Subcutaneous abdominal adipose tissue (tissue), 5 donors: ENCODE data around the gene ASH1L.
"Not testable (repeated sequence)": the region's sequence is repeated elsewhere in the genome, so short reads cannot be mapped to it uniquely, and the experiment has no call there.

Experiments
- H3K27ac ChIP-seq: one replicate; pipeline ENCODE4 v1.7.0; 2013; ENCODE audit warnings: low read depth, mild to moderate bottlenecking, inconsistent platforms, low read length, moderate library complexity
- H3K27me3 ChIP-seq, 5 donors: one replicate each; pipeline ENCODE4 v1.7.0; 2013; ENCODE audit warnings: low read length in 5 of 5, inconsistent platforms in 1 of 5; ENCODE audit not compliant: control insufficient read depth in 5 of 5, insufficient read depth in 4 of 5
- H3K36me3 ChIP-seq, 5 donors: one replicate each; pipeline ENCODE4 v1.7.0; 2013; ENCODE audit warnings: low read length in 5 of 5; ENCODE audit not compliant: control insufficient read depth in 5 of 5, insufficient read depth in 5 of 5
- H3K4me1 ChIP-seq, 5 donors: one replicate each; pipeline ENCODE4 v1.7.0; 2013; ENCODE audit warnings: low read length in 5 of 5, mild to moderate bottlenecking in 3 of 5, moderate library complexity in 1 of 5; ENCODE audit not compliant: control insufficient read depth in 5 of 5, insufficient read depth in 5 of 5
- H3K4me3 ChIP-seq, 5 donors: one replicate each; pipeline ENCODE4 v1.7.0; 2013; ENCODE audit warnings: low read length in 5 of 5, low read depth in 1 of 5
- H3K9ac ChIP-seq, 5 donors: one replicate each; pipeline ENCODE4 v1.7.0; 2013; ENCODE audit warnings: low read length in 5 of 5, mild to moderate bottlenecking in 4 of 5, moderate library complexity in 3 of 5
- H3K9me3 ChIP-seq, 5 donors: one replicate each; pipeline ENCODE4 v1.7.0; 2013; ENCODE audit warnings: low read length in 5 of 5; ENCODE audit not compliant: control insufficient read depth in 5 of 5
- donor health status: healthy.
- donor health status: healthy.
- donor health status: healthy.
- donor health status: healthy.
- donor health status: healthy.

The ASH1L gene

DNA sequence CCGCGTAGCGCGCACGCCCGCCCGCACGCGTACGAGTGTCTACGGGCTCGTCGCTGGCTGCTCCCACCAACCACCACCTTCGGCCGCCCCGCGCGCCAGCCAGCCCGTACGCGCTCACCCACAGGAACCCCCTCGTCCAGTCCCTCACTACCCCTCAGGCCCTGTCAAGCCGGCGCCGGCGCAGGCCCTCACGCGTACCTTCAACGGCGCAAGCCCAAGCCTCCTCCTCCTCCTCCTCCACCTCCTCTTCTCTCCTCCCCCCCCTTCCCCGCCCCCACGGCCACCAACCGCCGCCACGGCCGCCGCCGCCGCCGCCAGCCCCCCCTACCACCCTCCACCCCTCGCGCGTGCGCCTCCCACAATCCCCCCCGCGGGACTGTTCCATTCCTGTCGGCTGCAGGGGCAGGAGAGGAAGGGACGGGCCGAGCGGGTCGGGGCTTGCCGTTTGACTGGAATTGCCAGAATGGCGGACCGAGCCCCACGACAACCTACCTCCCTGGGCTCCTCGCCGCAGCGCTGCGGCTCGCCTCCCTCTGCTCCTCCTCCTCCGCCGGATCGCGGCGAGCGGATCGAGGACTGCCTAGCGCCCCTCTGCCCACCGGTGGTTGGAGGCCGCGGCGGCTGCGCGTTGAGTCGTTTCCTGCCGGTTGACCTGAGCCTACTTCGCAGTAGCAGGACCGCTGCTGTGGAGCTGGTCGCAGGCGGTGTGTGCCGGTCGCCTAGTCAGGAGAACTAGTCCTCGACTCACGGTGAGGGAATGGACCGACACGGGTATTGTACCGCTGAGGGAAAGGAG, at the start of gene ASH1L:
TSS of gene ASH1L (minus strand) at position 223 of the 796 bp plus-strand sequence. CDS start 41,284 bp downstream, outside the sequence.
- peak within 1 kb of the TSS; percentile 88 to 96 (median 91) for H3K4me3 ChIP-seq
- peaks cover 1 to 41% (median 24%) of the 10 kb centered on the region in 5 donors for H3K4me1 ChIP-seq
- peak within 1 kb of the TSS; percentile 68 to 98 (median 93) for H3K9ac ChIP-seq
- H3K27me3 ChIP-seq = no peaks in the 10 kb centered on the region
- H3K27ac ChIP-seq = peak within 1 kb of the TSS; percentile 94
- H3K9me3 ChIP-seq = no peaks in the 10 kb centered on the region
- peaks cover 0 to 7% (median 0%) of the 10 kb centered on the region in 5 donors for H3K36me3 ChIP-seq

DNA sequence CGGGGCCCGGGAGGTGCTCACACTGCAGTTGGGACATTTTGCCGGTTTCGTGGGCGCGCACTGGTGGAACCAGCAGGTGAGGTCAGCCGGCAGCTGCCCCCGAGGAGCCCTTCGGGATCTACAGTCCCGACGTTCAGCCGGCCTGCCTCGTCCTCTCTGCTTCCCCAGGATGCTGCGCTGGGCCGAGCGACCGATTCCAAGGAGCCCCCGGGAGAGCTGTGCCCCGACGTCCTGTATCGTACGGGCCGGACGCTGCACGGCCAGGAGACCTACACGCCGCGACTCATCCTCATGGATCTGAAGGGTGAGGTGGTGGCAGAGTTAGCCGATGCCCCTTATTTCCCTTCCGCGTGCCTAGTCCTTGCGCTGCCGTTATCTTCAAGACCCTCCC, 47.6 kb upstream of the ASH1L start:
- H3K27ac ChIP-seq, H3K27me3 ChIP-seq, H3K9me3 ChIP-seq, H3K9ac ChIP-seq: not testable (repeated sequence)
- peaks cover 0 to 13% (median 8%) of the 10 kb centered on the region in 5 donors for H3K36me3 ChIP-seq
- peak overlapping the region in 4 of 5 donors; percentile 57 to 80 (median 66) for H3K4me3 ChIP-seq
- H3K4me1 ChIP-seq = peaks cover 0 to 21% (median 20%) of the 10 kb centered on the region in 5 donors

- Histone ChIP-seq H3K9ac (peak within 1 kb of the TSS in 4 of 5 donors; percentile 65 to 76 (median 76)), H3K27ac (no peak within 1 kb of the TSS), H3K27me3 (no peaks in the 10 kb centered on the region), H3K4me1 (peaks cover 0 to 21% (median 20%) of the 10 kb centered on the region in 5 donors), H3K36me3 (peaks cover 0 to 13% (median 8%) of the 10 kb centered on the region in 5 donors), H3K4me3 (peak within 1 kb of the TSS; percentile 68 to 83 (median 76)), H3K9me3 (no peaks in the 10 kb centered on the region)
Observed at GRCh38 chr1:155609515-155610256, 47.1 kb upstream of the ASH1L start, which contains the start of gene MSTO1. TSS of gene MSTO1 (plus strand) at chr1:155610218. CDS start at chr1:155610249, 31 bp downstream.

DNA sequence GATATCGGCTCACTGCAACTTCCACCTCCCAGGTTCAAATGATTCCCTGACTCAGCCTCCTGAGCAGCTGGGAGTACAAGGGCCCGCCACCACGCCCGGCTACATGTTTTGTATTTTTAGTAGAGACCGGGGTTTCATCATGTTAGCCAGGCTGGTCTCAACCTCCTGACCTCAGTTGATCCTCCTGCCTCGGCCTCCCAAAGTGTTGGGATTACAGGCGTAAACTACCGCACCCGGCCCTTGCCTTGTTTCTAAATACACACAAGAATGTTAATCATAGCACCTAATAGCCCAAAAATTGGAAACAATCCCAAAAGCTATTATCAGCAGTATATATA, 46.3 kb upstream of the ASH1L start:
- peaks cover 0 to 13% (median 8%) of the 10 kb centered on the region in 5 donors for H3K36me3 ChIP-seq
- H3K27me3 ChIP-seq = no peaks in the 10 kb centered on the region
- H3K9me3 ChIP-seq = no peaks in the 10 kb centered on the region
- H3K4me3 ChIP-seq = no peak overlapping the region
- peaks cover 0 to 21% (median 20%) of the 10 kb centered on the region in 5 donors for H3K4me1 ChIP-seq
- H3K27ac ChIP-seq = no peak overlapping the region
- no peak overlapping the region for H3K9ac ChIP-seq

DNA sequence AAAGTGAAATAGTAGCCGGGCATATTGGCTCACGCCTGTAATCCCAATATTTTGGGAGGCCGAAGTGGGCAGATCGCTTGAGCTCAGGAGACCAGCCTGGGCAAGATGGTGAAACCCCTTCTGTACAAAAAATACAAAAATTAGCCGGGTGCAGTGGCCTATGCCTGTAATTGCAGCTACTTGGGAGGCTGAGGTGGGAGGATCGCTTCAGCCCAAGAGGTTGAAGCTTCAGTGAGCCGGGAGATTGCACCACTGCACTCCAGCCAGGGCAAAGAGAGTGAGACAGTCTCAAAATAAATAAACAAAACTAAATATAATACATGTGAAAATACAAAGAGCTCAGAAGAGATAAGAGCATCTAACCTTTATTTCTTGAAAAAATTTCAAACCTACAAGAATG, 45.1 kb upstream of the ASH1L start:
- Histone ChIP-seq H3K27me3 (no peaks in the 10 kb centered on the region), H3K27ac (no peak overlapping the region), H3K4me3 (no peak overlapping the region), H3K36me3 (peaks cover 0 to 7% (median 5%) of the 10 kb centered on the region in 5 donors), H3K9ac (no peak overlapping the region), H3K9me3 (no peaks in the 10 kb centered on the region), H3K4me1 (peaks cover 0 to 15% (median 14%) of the 10 kb centered on the region in 5 donors)

DNA sequence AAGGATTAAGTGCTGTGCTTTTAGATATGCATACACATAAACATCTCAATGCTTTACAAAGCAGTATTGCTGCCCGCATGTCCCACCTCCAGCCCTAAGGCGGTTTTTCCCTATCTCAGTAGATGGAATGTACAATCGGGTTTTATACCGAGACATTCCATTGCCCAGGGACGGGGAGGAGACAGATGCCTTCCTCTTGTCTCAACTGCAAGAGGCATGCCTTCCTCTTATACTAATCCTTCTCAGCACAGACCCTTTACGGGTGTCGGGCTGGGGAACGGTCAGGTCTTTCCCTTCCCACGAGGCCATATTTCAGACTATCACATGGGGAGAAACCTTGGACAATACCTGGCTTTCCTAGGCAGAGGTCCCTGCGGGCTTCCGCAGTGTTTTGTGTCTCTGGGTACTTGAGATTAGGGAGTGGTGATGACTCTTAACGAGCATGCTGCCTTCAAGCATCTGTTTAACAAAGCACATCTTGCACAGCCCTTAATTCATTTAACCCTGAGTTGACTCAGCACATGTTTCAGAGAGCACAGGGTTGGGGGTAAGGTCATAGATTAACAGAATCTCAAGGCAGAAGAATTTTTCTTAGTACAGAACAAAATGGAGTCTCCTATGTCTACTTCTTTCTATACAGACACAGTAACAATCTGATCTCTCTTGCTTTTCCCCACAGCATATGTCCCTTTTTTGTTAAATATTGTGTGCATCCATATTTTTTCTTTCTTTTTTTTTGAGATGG, 37.4 kb upstream of the ASH1L start:
- H3K4me3 ChIP-seq, H3K9ac ChIP-seq, H3K27ac ChIP-seq, H3K36me3 ChIP-seq, H3K9me3 ChIP-seq, H3K27me3 ChIP-seq: not testable (repeated sequence)
- H3K4me1 ChIP-seq = peaks cover 0 to 10% (median 10%) of the 10 kb centered on the region in 5 donors

DNA sequence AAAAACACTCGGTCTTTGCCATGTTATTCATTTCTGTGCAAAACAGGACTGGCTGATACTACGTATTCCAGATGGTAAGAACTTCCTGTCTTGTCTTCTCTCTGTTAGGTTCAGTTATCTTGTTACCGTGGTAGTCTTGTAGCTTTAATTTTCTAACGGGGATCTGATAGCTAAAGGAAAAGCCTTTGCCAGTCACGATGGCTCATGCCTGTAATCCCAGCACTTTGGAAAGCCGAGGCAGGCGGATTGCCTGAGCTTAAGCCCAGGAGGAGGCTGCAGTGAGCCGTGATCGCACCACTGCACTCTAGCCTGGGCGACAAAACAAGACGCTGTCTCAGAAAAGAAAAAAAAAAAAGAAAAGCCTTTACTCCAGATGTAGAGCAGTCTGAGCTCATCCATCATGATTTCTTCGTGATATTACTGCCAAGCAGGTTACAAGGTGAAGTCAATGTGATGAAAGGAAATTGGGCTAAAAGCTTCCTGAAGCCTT, 36.3 kb upstream of the ASH1L start:
- Histone ChIP-seq H3K27ac (no peak overlapping the region), H3K4me1 (peaks cover 0 to 10% (median 10%) of the 10 kb centered on the region in 5 donors), H3K9ac (peak overlapping the region in 3 of 5 donors; percentile 41 to 64 (median 43)), H3K4me3 (peak overlapping the region in 4 of 5 donors; percentile 4 to 40 (median 32)), H3K9me3 (no peaks in the 10 kb centered on the region), H3K27me3 (no peaks in the 10 kb centered on the region), H3K36me3 (no peaks in the 10 kb centered on the region)

- Histone ChIP-seq H3K27me3 (no peaks in the 10 kb centered on the region), H3K9ac (no peak overlapping the region), H3K4me1 (peaks cover 0 to 12% (median 10%) of the 10 kb centered on the region in 5 donors), H3K36me3 (no peaks in the 10 kb centered on the region), H3K27ac (no peak overlapping the region), H3K9me3 (no peaks in the 10 kb centered on the region), H3K4me3 (no peak overlapping the region)
Observed at GRCh38 chr1:155596864-155597263, 34.3 kb upstream of the ASH1L start.

GRCh38 chr1:155595877-155596474, 33.4 kb upstream of the ASH1L start:
- not testable (repeated sequence) for H3K27ac ChIP-seq, H3K9ac ChIP-seq, H3K36me3 ChIP-seq, H3K9me3 ChIP-seq, H3K4me3 ChIP-seq, H3K27me3 ChIP-seq
- peaks cover 0 to 12% (median 10%) of the 10 kb centered on the region in 5 donors for H3K4me1 ChIP-seq
